SK-N-SH treated with all-trans-retinoic acid at 6 μM for 48 hours (cell line): ENCODE measurements around the gene GON4L.
"Not testable (repeated sequence)": the region's sequence is repeated elsewhere in the genome, so short reads cannot be mapped to it uniquely, and the experiment has no call there.

Experiments
- ATAC-seq: fragments of 200-7000 bp; cut with Tn5 transposase; 3 replicates; pipeline ENCODE4 v1.9.1; 2020; ENCODE audit warnings: mild to moderate bottlenecking, moderate library complexity
- ARNTL ChIP-seq: fragments of 450-650 bp; formaldehyde crosslinking; IDR thresholded peaks from 2 replicates; pipeline ENCODE4 v1.5.0; 2020; ENCODE audit warnings: low read depth, mild to moderate bottlenecking, moderate library complexity, borderline replicate concordance
- CSDC2 ChIP-seq: fragments of 250-450 bp; sonication (Bioruptor Pico); IDR thresholded peaks from 2 replicates; pipeline ENCODE4 v1.5.0; 2020; ENCODE audit warnings: mild to moderate bottlenecking, moderate library complexity
- ESRRG ChIP-seq: fragments of 250-450 bp; sonication (Bioruptor Pico); IDR thresholded peaks from 2 replicates; pipeline ENCODE4 v1.6.1; 2021; ENCODE audit warnings: mild to moderate bottlenecking
- GLIS3 ChIP-seq: fragments of 250-450 bp; sonication (Bioruptor Pico); IDR thresholded peaks from 2 replicates; pipeline ENCODE4 v1.5.0; 2020; ENCODE audit warnings: mild to moderate bottlenecking, moderate library complexity
- ISL1 ChIP-seq: fragments of 250-450 bp; sonication (Bioruptor Pico); IDR thresholded peaks from 2 replicates; pipeline ENCODE4 v2.1.2; 2022; ENCODE audit warnings: mild to moderate bottlenecking, moderate library complexity
- POU6F1 ChIP-seq: fragments of 250-450 bp; sonication (Bioruptor Pico); IDR thresholded peaks from 2 replicates; pipeline ENCODE4 v1.8.0; 2021; ENCODE audit warnings: low read depth, mild to moderate bottlenecking, moderate library complexity, borderline replicate concordance
- PPARA ChIP-seq: fragments of 250-450 bp; sonication (Bioruptor Pico); IDR thresholded peaks from 2 replicates; pipeline ENCODE4 v1.5.0; 2020; ENCODE audit warnings: mild to moderate bottlenecking, borderline replicate concordance
- RARB ChIP-seq: fragments of 250-450 bp; sonication (Bioruptor Pico); IDR thresholded peaks from 2 replicates; pipeline ENCODE4 v1.8.0; 2021; ENCODE audit warnings: mild to moderate bottlenecking, moderate library complexity
- SNAI2 ChIP-seq: fragments of 250-450 bp; sonication (Bioruptor Pico); IDR thresholded peaks from 2 replicates; pipeline ENCODE4 v1.5.0; 2020; ENCODE audit warnings: mild to moderate bottlenecking, moderate library complexity
- ZFP3 ChIP-seq: fragments of 250-450 bp; sonication (Bioruptor Pico); IDR thresholded peaks from 2 replicates; pipeline ENCODE4 v1.5.0; 2020; ENCODE audit warnings: mild to moderate bottlenecking, moderate library complexity
- ZFP30 ChIP-seq: fragments of 450-650 bp; formaldehyde crosslinking; IDR thresholded peaks from 2 replicates; pipeline ENCODE4 v1.5.0; 2022; ENCODE audit warnings: mild to moderate bottlenecking, moderate library complexity
- ZNF565 ChIP-seq: fragments of 450-650 bp; formaldehyde crosslinking; conservative IDR thresholded peaks from 2 replicates; pipeline ENCODE4 v1.5.0; 2020; ENCODE audit warnings: low read depth, mild to moderate bottlenecking, moderate library complexity
- ZNF70 ChIP-seq: fragments of 450-650 bp; formaldehyde crosslinking; IDR thresholded peaks from 2 replicates; pipeline ENCODE4 v1.5.0; 2020; ENCODE audit warnings: mild to moderate bottlenecking, moderate library complexity
- ZNF8 ChIP-seq: fragments of 450-650 bp; formaldehyde crosslinking; IDR thresholded peaks from 2 replicates; pipeline ENCODE4 v1.5.0; 2020; ENCODE audit warnings: mild to moderate bottlenecking, moderate library complexity
- TF ChIP-seq, protein P1 (sequence below): fragments of 250-450 bp; sonication (Bioruptor Pico); IDR thresholded peaks from 2 replicates; pipeline ENCODE4 v1.5.1; 2021; ENCODE audit warnings: mild to moderate bottlenecking, moderate library complexity
- TF ChIP-seq, protein P2 (sequence below): fragments of 250-450 bp; sonication (Bioruptor Pico); IDR thresholded peaks from 2 replicates; pipeline ENCODE4 v1.8.0; 2020; ENCODE audit warnings: mild to moderate bottlenecking, moderate library complexity, borderline replicate concordance
- TF ChIP-seq, protein P3 (sequence below): fragments of 250-450 bp; sonication (Bioruptor Pico); IDR thresholded peaks from 2 replicates; pipeline ENCODE4 v1.5.0; 2020; ENCODE audit warnings: mild to moderate bottlenecking, moderate library complexity

Gene GON4L

GRCh38 chr1:155719703-155720102 is 137.3 kb downstream of the GON4L start (continued):
- TF ChIP-seq, protein P1, sequence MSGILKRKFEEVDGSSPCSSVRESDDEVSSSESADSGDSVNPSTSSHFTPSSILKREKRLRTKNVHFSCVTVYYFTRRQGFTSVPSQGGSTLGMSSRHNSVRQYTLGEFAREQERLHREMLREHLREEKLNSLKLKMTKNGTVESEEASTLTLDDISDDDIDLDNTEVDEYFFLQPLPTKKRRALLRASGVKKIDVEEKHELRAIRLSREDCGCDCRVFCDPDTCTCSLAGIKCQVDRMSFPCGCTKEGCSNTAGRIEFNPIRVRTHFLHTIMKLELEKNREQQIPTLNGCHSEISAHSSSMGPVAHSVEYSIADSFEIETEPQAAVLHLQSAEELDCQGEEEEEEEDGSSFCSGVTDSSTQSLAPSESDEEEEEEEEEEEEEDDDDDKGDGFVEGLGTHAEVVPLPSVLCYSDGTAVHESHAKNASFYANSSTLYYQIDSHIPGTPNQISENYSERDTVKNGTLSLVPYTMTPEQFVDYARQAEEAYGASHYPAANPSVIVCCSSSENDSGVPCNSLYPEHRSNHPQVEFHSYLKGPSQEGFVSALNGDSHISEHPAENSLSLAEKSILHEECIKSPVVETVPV (CRISPR knock-in tag): no peak
- no peak for TF ChIP-seq RARB
- TF ChIP-seq ARNTL: no peak
- no peak for TF ChIP-seq GLIS3 (CRISPR knock-in tag)
- no peak for TF ChIP-seq SNAI2 (CRISPR knock-in tag)

DNA sequence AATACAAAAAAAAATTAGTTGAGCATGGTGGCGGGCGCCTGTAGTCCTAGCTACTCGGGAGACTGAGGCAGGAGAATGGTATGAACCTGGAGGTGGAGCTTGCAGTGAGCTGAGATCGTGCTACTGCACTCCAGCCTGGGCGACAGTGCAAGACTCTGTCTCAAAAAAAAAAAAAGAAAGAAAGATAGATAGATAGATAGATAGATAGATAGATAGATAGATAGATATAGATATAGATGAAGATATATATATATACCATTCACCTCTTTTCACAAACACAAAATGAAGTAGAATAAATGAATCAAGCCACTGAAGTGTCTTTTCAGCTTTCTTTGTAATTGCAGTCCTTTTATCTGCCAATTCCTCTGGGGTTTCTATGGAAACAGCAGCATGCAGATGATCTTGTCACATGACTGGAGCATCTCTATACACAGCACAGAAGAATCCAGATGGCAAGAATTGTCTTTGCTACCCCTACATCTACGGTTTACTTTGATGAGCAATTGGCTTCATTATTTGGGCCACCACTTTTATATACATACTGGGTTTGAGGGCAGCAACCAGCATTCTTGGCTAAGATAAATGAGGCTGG is 138.4 kb downstream of the GON4L start:
- ATAC-seq: not testable (repeated sequence)

DNA sequence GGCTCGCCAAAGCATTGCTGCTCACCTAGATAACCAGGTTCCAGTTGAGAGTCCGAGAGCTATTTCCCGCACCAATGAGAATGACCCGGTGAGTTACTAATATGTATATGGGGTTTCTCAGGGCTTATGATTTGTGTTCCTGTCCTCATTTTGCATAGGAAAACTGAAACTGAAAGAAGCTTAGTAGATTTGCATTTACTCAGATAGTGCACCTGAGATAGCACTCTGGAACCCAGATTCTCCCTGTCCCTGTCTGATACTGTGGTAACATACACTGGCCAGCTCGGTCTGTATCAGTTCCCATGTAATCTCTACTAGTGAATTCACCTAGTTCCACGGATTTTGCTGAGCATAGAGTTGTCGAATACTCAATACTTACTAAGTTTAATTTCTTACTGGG is 140.0 kb downstream of the GON4L start:
- ATAC-seq: no peak
- TF ChIP-seq PPARA (CRISPR knock-in tag) (no peak), GLIS3 (CRISPR knock-in tag) (no peak), CSDC2 (CRISPR knock-in tag) (no peak), ZNF8 (CRISPR knock-in tag) (no peak), ARNTL (no peak), POU6F1 (CRISPR knock-in tag) (no peak), ESRRG (CRISPR knock-in tag) (no peak), SNAI2 (CRISPR knock-in tag) (no peak)
- TF ChIP-seq, protein P2, sequence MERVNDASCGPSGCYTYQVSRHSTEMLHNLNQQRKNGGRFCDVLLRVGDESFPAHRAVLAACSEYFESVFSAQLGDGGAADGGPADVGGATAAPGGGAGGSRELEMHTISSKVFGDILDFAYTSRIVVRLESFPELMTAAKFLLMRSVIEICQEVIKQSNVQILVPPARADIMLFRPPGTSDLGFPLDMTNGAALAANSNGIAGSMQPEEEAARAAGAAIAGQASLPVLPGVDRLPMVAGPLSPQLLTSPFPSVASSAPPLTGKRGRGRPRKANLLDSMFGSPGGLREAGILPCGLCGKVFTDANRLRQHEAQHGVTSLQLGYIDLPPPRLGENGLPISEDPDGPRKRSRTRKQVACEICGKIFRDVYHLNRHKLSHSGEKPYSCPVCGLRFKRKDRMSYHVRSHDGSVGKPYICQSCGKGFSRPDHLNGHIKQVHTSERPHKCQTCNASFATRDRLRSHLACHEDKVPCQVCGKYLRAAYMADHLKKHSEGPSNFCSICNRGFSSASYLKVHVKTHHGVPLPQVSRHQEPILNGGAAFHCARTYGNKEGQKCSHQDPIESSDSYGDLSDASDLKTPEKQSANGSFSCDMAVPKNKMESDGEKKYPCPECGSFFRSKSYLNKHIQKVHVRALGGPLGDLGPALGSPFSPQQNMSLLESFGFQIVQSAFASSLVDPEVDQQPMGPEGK (CRISPR knock-in tag): no peak

DNA sequence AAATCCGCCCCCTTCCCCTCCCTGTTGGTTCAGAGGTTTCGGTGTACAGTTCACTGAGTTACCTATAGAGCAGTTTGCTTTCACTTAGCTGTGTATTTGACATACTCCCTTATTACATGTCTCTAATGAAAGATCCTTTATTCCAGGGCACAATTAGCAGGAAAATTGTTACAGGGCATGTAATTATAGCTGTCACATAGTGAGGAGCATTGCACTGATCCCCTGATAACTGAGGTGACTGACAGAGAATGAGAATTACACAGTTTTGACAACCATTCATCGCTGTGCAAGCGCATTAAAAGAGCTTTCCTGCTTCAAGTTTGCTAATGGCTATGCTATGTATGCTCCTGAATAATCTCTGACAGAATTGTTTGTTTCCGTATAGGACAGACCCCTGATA is 141.2 kb downstream of the GON4L start:
- no peak for ATAC-seq

DNA sequence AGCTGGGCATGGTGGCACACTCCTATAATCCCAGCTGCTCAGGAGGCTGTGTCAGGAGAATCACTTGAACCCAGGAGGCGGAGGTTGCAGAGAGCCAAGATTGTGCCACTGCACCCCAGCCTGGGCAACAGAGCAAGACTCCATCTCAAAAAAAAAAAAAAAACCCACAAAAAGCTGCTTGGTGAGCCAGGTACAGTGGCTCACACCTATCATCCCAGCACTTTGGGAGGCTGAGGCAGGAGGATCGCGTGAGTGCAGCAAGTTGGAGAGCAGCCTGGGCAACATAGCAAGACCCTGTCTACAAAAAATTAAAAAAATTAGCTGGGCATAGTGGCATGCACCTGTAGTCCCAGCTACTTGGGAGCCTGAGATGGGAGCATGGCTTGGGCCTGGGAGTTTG is 142.0 kb downstream of the GON4L start:
- not testable (repeated sequence) for ATAC-seq

More for the DNA sequence above, 141.2 kb downstream of the GON4L start:
- TF ChIP-seq CSDC2 (CRISPR knock-in tag) (no peak), ZFP3 (CRISPR knock-in tag) (no peak), ISL1 (CRISPR knock-in tag) (no peak), ESRRG (CRISPR knock-in tag) (no peak)
- TF ChIP-seq, protein P3, sequence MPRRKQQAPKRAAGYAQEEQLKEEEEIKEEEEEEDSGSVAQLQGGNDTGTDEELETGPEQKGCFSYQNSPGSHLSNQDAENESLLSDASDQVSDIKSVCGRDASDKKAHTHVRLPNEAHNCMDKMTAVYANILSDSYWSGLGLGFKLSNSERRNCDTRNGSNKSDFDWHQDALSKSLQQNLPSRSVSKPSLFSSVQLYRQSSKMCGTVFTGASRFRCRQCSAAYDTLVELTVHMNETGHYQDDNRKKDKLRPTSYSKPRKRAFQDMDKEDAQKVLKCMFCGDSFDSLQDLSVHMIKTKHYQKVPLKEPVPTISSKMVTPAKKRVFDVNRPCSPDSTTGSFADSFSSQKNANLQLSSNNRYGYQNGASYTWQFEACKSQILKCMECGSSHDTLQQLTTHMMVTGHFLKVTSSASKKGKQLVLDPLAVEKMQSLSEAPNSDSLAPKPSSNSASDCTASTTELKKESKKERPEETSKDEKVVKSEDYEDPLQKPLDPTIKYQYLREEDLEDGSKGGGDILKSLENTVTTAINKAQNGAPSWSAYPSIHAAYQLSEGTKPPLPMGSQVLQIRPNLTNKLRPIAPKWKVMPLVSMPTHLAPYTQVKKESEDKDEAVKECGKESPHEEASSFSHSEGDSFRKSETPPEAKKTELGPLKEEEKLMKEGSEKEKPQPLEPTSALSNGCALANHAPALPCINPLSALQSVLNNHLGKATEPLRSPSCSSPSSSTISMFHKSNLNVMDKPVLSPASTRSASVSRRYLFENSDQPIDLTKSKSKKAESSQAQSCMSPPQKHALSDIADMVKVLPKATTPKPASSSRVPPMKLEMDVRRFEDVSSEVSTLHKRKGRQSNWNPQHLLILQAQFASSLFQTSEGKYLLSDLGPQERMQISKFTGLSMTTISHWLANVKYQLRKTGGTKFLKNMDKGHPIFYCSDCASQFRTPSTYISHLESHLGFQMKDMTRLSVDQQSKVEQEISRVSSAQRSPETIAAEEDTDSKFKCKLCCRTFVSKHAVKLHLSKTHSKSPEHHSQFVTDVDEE: no peak

DNA sequence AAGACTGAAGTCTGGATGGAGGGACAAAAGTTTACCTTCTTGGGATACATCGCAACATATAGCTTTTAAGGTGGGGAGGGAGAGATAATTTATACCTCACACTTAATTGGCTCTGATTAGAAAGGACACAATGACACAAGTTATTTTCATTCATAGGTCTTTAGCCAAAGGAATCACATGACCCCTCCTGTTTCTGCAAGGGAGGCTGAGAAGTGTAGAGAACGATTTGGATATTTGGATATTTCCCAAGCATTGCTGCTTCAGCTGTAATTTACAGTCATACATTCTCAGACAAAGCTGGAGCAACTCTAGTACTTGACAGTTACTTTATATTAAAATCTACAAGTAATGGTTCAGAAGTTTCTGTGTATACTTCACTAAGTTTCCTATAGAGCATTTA is 143.9 kb downstream of the GON4L start:
- no peak for ATAC-seq
- TF ChIP-seq CSDC2 (CRISPR knock-in tag) (no peak), ZNF8 (CRISPR knock-in tag) (no peak), ZNF565 (CRISPR knock-in tag) (no peak), ESRRG (CRISPR knock-in tag) (no peak), PPARA (CRISPR knock-in tag) (no peak), ZNF70 (CRISPR knock-in tag) (no peak), ZFP30 (CRISPR knock-in tag) (no peak), ISL1 (CRISPR knock-in tag) (no peak), RARB (no peak), POU6F1 (CRISPR knock-in tag) (no peak), ZFP3 (CRISPR knock-in tag) (no peak), SNAI2 (CRISPR knock-in tag) (no peak)
- TF ChIP-seq, protein P1 (CRISPR knock-in tag): no peak
- TF ChIP-seq, protein P3: no peak
